Measurements from ENCODE around the gene MROH9.

MROH9 gene

GRCh38 chr1:171082606-171083005, 147.3 kb downstream of the MROH9 start:
- no peak for DNase-seq

- DNase-seq, result no peak
Measured at GRCh38 chr1:171083222-171083621, 147.9 kb downstream of the MROH9 start.

- no peak for DNase-seq
Measured at GRCh38 chr1:171084091-171084490, 148.8 kb downstream of the MROH9 start.

GRCh38 chr1:171084870-171085269, 149.5 kb downstream of the MROH9 start:
- no peak for DNase-seq

- no peak for DNase-seq
Measured at GRCh38 chr1:171087896-171088295, 152.6 kb downstream of the MROH9 start.

GRCh38 chr1:171090604-171091003, 155.3 kb downstream of the MROH9 start, which contains the start of gene FMO3:
TSS of gene FMO3 (plus strand) at chr1:171090905. CDS start at chr1:171092659, 1,754 bp downstream.
- DNase-seq, result no peak

- no peak for DNase-seq
Measured at GRCh38 chr1:171103862-171104261, 168.5 kb downstream of the MROH9 start.

- DNase-seq, result no peak
Measured at GRCh38 chr1:171107262-171107940, 172.1 kb downstream of the MROH9 start.

GRCh38 chr1:171107969-171108368, 172.6 kb downstream of the MROH9 start:
- DNase-seq, result no peak

- DNase-seq, result no peak
Measured at GRCh38 chr1:171109966-171110365, 174.6 kb downstream of the MROH9 start.

GRCh38 chr1:171110621-171111326, 175.4 kb downstream of the MROH9 start:
- DNase-seq, result no peak

- DNase-seq, result no peak
Measured at GRCh38 chr1:171112119-171112518, 176.8 kb downstream of the MROH9 start.

GRCh38 chr1:171113382-171113781, 178.0 kb downstream of the MROH9 start:
- DNase-seq, result no peak

Measured in NCI-H1105 (cell line).